Measurements from ENCODE around the gene TMEM239.
"Not testable (repeated sequence)": the region's sequence is repeated elsewhere in the genome, so short reads cannot be mapped to it uniquely, and the experiment has no call there.

TMEM239 gene

GRCh38 chr20:2816030-2816582 lies at the start of gene TMEM239:
TMEM239 (plus strand) TSS chr20:2816364; CDS start chr20:2816555, 191 bp downstream.
- DNase-seq = no peak
- in situ Hi-C loops (cut with HindIII; ENCODE audit: low pct_ligation_motif_present, low pct_unique_long_range_greater_than_20kb, low sequenced_read_pairs) = no loop called here

GRCh38 chr20:2767768-2768631 lies 48.2 kb upstream of the TMEM239 start:
- in situ Hi-C loops (cut with HindIII; ENCODE audit: low pct_ligation_motif_present, low pct_unique_long_range_greater_than_20kb, low sequenced_read_pairs) = no loop called here
- DNase-seq = no peak

- in situ Hi-C loops (cut with HindIII; ENCODE audit: low pct_ligation_motif_present, low pct_unique_long_range_greater_than_20kb, low sequenced_read_pairs) = no loop called here
- DNase-seq = no peak
Measured at GRCh38 chr20:2768632-2769015, 47.5 kb upstream of the TMEM239 start.

- in situ Hi-C loops (cut with HindIII; ENCODE audit: low pct_ligation_motif_present, low pct_unique_long_range_greater_than_20kb, low sequenced_read_pairs); DNase-seq: not testable (repeated sequence)
Measured at GRCh38 chr20:2770091-2770490, 46.1 kb upstream of the TMEM239 start.

- in situ Hi-C loops (cut with HindIII; ENCODE audit: low pct_ligation_motif_present, low pct_unique_long_range_greater_than_20kb, low sequenced_read_pairs) = no loop called here
- DNase-seq = no peak
Measured at GRCh38 chr20:2771631-2772080, 44.5 kb upstream of the TMEM239 start.

- in situ Hi-C loops (cut with HindIII; ENCODE audit: low pct_ligation_motif_present, low pct_unique_long_range_greater_than_20kb, low sequenced_read_pairs) = no loop called here
- no peak for DNase-seq
Measured at GRCh38 chr20:2773812-2774211, 42.4 kb upstream of the TMEM239 start.

- DNase-seq = no peak
- in situ Hi-C loops (cut with HindIII; ENCODE audit: low pct_ligation_motif_present, low pct_unique_long_range_greater_than_20kb, low sequenced_read_pairs) = no loop called here
Measured at GRCh38 chr20:2775139-2775538, 41.0 kb upstream of the TMEM239 start.

- in situ Hi-C loops (cut with HindIII; ENCODE audit: low pct_ligation_motif_present, low pct_unique_long_range_greater_than_20kb, low sequenced_read_pairs) = no loop called here
- DNase-seq = no peak
Measured at GRCh38 chr20:2778602-2779321, 37.4 kb upstream of the TMEM239 start.

- no peak for DNase-seq
- in situ Hi-C loops (cut with HindIII; ENCODE audit: low pct_ligation_motif_present, low pct_unique_long_range_greater_than_20kb, low sequenced_read_pairs) = no loop called here
Measured at GRCh38 chr20:2780948-2781347, 35.2 kb upstream of the TMEM239 start.

GRCh38 chr20:2783908-2784566 lies 32.1 kb upstream of the TMEM239 start:
- DNase-seq = no peak
- in situ Hi-C loops (cut with HindIII; ENCODE audit: low pct_ligation_motif_present, low pct_unique_long_range_greater_than_20kb, low sequenced_read_pairs) = no loop called here

GRCh38 chr20:2793471-2793870 lies 22.7 kb upstream of the TMEM239 start:
- in situ Hi-C loops (cut with HindIII; ENCODE audit: low pct_ligation_motif_present, low pct_unique_long_range_greater_than_20kb, low sequenced_read_pairs) = no loop called here
- DNase-seq = no peak

- in situ Hi-C loops (cut with HindIII; ENCODE audit: low pct_ligation_motif_present, low pct_unique_long_range_greater_than_20kb, low sequenced_read_pairs) = no loop called here
- DNase-seq = no peak
Measured at GRCh38 chr20:2794202-2794748, 21.9 kb upstream of the TMEM239 start.

GRCh38 chr20:2794866-2795447 lies 21.2 kb upstream of the TMEM239 start:
- DNase-seq = no peak
- in situ Hi-C loops (cut with HindIII; ENCODE audit: low pct_ligation_motif_present, low pct_unique_long_range_greater_than_20kb, low sequenced_read_pairs) = no loop called here

GRCh38 chr20:2795451-2795850 lies 20.7 kb upstream of the TMEM239 start:
- in situ Hi-C loops (cut with HindIII; ENCODE audit: low pct_ligation_motif_present, low pct_unique_long_range_greater_than_20kb, low sequenced_read_pairs) = no loop called here
- no peak for DNase-seq

- no peak for DNase-seq
- in situ Hi-C loops (cut with HindIII; ENCODE audit: low pct_ligation_motif_present, low pct_unique_long_range_greater_than_20kb, low sequenced_read_pairs) = no loop called here
Measured at GRCh38 chr20:2796011-2796660, 20.0 kb upstream of the TMEM239 start.

- in situ Hi-C loops (cut with HindIII; ENCODE audit: low pct_ligation_motif_present, low pct_unique_long_range_greater_than_20kb, low sequenced_read_pairs) = no loop called here
- DNase-seq = no peak
Measured at GRCh38 chr20:2797136-2797983, 18.8 kb upstream of the TMEM239 start.

All from ACHN (cell line).